Nephron (organoid): ENCODE results near the gene LRP11.

ENCODE experiments used
- H3K27ac Mint-ChIP-seq, 3 experiments: 2 replicates each; pipeline ENCODE4 v1.8.0; 2020; ENCODE audit warnings: mixed read lengths in 3 of 3, mild to moderate bottlenecking in 2 of 3, moderate library complexity in 1 of 3
- H3K27me3 Mint-ChIP-seq: 2 replicates; pipeline ENCODE4 v1.8.0; 2021; ENCODE audit warnings: low read depth, mild to moderate bottlenecking, moderate library complexity, mixed read lengths
- H3K36me3 Mint-ChIP-seq: 2 replicates; pipeline ENCODE4 v1.8.0; 2020; ENCODE audit warnings: low read depth, mixed read lengths
- H3K4me1 Mint-ChIP-seq: 2 replicates; pipeline ENCODE4 v1.8.0; 2020; ENCODE audit warnings: mixed read lengths
- H3K4me3 Mint-ChIP-seq, 3 experiments: 2 replicates each; pipeline ENCODE4 v1.8.0; 2020; ENCODE audit warnings: mild to moderate bottlenecking in 3 of 3, mixed read lengths in 3 of 3, moderate library complexity in 2 of 3
- H3K9me3 Mint-ChIP-seq: 2 replicates; pipeline ENCODE4 v1.8.0; 2020; ENCODE audit warnings: mixed read lengths
- CTCF ChIP-seq, 3 experiments: fragments of 200-600 bp; sonication (generic); IDR thresholded peaks; one replicate each; pipeline ENCODE4 v1.5.0; 2021; ENCODE audit warnings: antibody characterized with exemption in 3 of 3; ENCODE audit not compliant: unreplicated experiment in 3 of 3

LRP11 gene

GRCh38 chr6:149881066-149881766 lies 17.1 kb upstream of the LRP11 start:
- H3K27ac Mint-ChIP-seq, result no peak overlapping the region
- no peaks in the 10 kb centered on the region for H3K4me1 Mint-ChIP-seq
- no peak for TF ChIP-seq CTCF (IDR thresholded peaks at IDR 0.05; ENCODE audit: unreplicated experiment in 3 of 3)
- H3K4me3 Mint-ChIP-seq, result no peak overlapping the region
- no peaks in the 10 kb centered on the region for H3K36me3 Mint-ChIP-seq
- peaks cover 51% of the 10 kb centered on the region for H3K27me3 Mint-ChIP-seq
- no peaks in the 10 kb centered on the region for H3K9me3 Mint-ChIP-seq

GRCh38 chr6:149877659-149878058 lies 13.5 kb upstream of the LRP11 start:
- TF ChIP-seq CTCF (IDR thresholded peaks at IDR 0.05; ENCODE audit: unreplicated experiment in 3 of 3), result no peak
- H3K36me3 Mint-ChIP-seq, result no peaks in the 10 kb centered on the region
- H3K27me3 Mint-ChIP-seq, result peaks cover 46% of the 10 kb centered on the region
- no peaks in the 10 kb centered on the region for H3K4me1 Mint-ChIP-seq
- no peak overlapping the region for H3K4me3 Mint-ChIP-seq
- H3K9me3 Mint-ChIP-seq, result peaks cover 9% of the 10 kb centered on the region
- H3K27ac Mint-ChIP-seq, result no peak overlapping the region

GRCh38 chr6:149876241-149876933 lies 12.2 kb upstream of the LRP11 start:
- TF ChIP-seq CTCF (IDR thresholded peaks at IDR 0.05; ENCODE audit: unreplicated experiment in 3 of 3), result no peak
- Mint-ChIP-seq H3K4me1 (no peaks in the 10 kb centered on the region), H3K36me3 (no peaks in the 10 kb centered on the region), H3K9me3 (peaks cover 17% of the 10 kb centered on the region), H3K27me3 (peaks cover 46% of the 10 kb centered on the region), H3K4me3 (no peak overlapping the region), H3K27ac (no peak overlapping the region)

GRCh38 chr6:149872233-149872632 lies 8.1 kb upstream of the LRP11 start:
- Mint-ChIP-seq H3K27me3 (peaks cover 21% of the 10 kb centered on the region), H3K27ac (no peak overlapping the region), H3K4me1 (no peaks in the 10 kb centered on the region), H3K9me3 (peaks cover 17% of the 10 kb centered on the region), H3K36me3 (no peaks in the 10 kb centered on the region), H3K4me3 (no peak overlapping the region)
- TF ChIP-seq CTCF (IDR thresholded peaks at IDR 0.05; ENCODE audit: unreplicated experiment in 3 of 3), result no peak

GRCh38 chr6:149871182-149871581 lies 7.0 kb upstream of the LRP11 start:
- no peaks in the 10 kb centered on the region for H3K36me3 Mint-ChIP-seq
- no peak for TF ChIP-seq CTCF (IDR thresholded peaks at IDR 0.05; ENCODE audit: unreplicated experiment in 3 of 3)
- H3K9me3 Mint-ChIP-seq, result peaks cover 17% of the 10 kb centered on the region
- H3K27me3 Mint-ChIP-seq, result peaks cover 24% of the 10 kb centered on the region
- H3K4me3 Mint-ChIP-seq, result no peak overlapping the region
- no peak overlapping the region for H3K27ac Mint-ChIP-seq
- no peaks in the 10 kb centered on the region for H3K4me1 Mint-ChIP-seq
